Activated CD8-positive, alpha-beta memory T cell treated with anti-CD3 and anti-CD28 coated beads, Interleukin-2, amount 50 U/mL, for 4 hours (primary cell): Measurements from ENCODE around the gene LZTR1.
"Not testable (repeated sequence)": the region's sequence is repeated elsewhere in the genome, so short reads cannot be mapped to it uniquely, and the experiment has no call there.

ENCODE experiments used
- DNase-seq: peaks from one replicate; pipeline ENCODE4 v3.0.0-alpha.2; 2020

Gene LZTR1

GRCh38 chr22:20998411-20999336 lies 16.6 kb downstream of the LZTR1 start:
- DNase-seq, result no peak

GRCh38 chr22:20999350-21000206 lies 17.5 kb downstream of the LZTR1 start:
- DNase-seq, result no peak

GRCh38 chr22:21000207-21000986 lies 18.3 kb downstream of the LZTR1 start:
- DNase-seq, result no peak

- DNase-seq, result no peak
Measured at GRCh38 chr22:21000987-21001600, 19.0 kb downstream of the LZTR1 start.

GRCh38 chr22:21001601-21002325 lies 19.7 kb downstream of the LZTR1 start, which contains the start of gene THAP7:
Gene THAP7, minus strand, starts transcription at chr22:21002118. Its CDS starts 207 bp downstream, at chr22:21001911.
- peak; percentile 98 for DNase-seq

- no peak for DNase-seq
Measured at GRCh38 chr22:21003782-21004181, 21.7 kb downstream of the LZTR1 start.

GRCh38 chr22:21009208-21009607 lies 27.1 kb downstream of the LZTR1 start:
- not testable (repeated sequence) for DNase-seq

GRCh38 chr22:21009638-21010425 lies 27.7 kb downstream of the LZTR1 start:
- no peak for DNase-seq

- no peak for DNase-seq
Measured at GRCh38 chr22:21010426-21011113, 28.5 kb downstream of the LZTR1 start.

GRCh38 chr22:21012446-21013407 lies 30.6 kb downstream of the LZTR1 start:
- no peak for DNase-seq

- DNase-seq, result no peak
Measured at GRCh38 chr22:21013657-21014201, 31.6 kb downstream of the LZTR1 start.

GRCh38 chr22:21014202-21014725 lies 32.2 kb downstream of the LZTR1 start:
- DNase-seq, result peak; percentile 85

GRCh38 chr22:21014726-21015465 lies 32.8 kb downstream of the LZTR1 start, which contains the start of gene P2RX6:
Gene P2RX6, plus strand, starts transcription at chr22:21015165. Its CDS starts 10 bp downstream, at chr22:21015175.
- DNase-seq, result no peak

- no peak for DNase-seq
Measured at GRCh38 chr22:21015466-21016006, 33.4 kb downstream of the LZTR1 start.

GRCh38 chr22:21016644-21017420 lies 34.7 kb downstream of the LZTR1 start:
- DNase-seq, result no peak

- no peak for DNase-seq
Measured at GRCh38 chr22:21018314-21018713, 36.2 kb downstream of the LZTR1 start.
